ENCODE measurements around the gene BCL11A. TPM values are rescaled to one million over a fixed set of nuclear protein-coding genes. Genes with fewer than 3 reads are reported as not detected.

The BCL11A gene
- total and polyA plus RNA-seq, 2 experiments from 2014 or later = 3.5 to 8.9 TPM

DNA sequence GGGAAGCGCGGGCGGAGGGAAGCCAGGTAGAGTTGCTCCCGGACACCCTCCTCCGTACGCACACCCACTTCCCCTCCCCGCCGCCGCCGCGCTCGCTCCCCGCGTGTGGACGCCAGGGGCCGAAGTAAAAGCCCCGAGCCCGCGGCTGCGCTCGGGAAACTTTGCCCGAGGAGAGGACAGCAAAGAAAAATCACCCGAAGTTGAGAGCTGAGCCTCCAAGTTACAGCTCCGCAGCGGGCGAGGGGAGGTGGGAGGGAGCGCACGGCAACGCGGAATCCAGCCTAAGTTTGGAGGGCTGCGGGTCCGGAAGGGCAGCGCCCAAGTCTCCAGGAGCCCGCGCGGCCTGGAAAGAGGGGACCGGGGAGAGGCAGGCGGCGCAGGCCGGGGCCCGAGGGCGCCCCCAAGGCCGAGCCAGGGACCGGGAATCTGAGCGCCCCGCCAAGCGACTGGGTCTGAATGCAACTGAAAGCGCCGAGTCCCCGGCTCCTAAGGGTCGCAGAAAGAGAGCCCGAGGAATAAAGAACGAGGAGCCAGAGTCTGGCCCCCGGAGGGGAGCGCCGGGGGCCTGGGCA, 706 bp upstream of the BCL11A start:
- Histone ChIP-seq H3K4me3 (peak overlapping the region; percentile 82), H4K20me1 (ENCODE audit: insufficient read depth) (no peaks in the 10 kb centered on the region), H3K4me1 (ENCODE audit: insufficient read depth) (peaks cover 1% of the 10 kb centered on the region; the same call in 1 of the 2 replicates), H3K27me3 (replicated peaks; ENCODE audit: insufficient read depth) (peaks cover 28% of the 10 kb centered on the region), H3K4me2 (ENCODE audit: unreplicated experiment) (peak overlapping the region; percentile 99), H3K79me2 (ENCODE audit: insufficient read depth) (no peaks in the 10 kb centered on the region; the same call in 1 of the 2 replicates), H3K9me3 (ENCODE audit: low read depth) (no peaks in the 10 kb centered on the region), H3K27ac (no peak overlapping the region), H3K9me2 (ENCODE audit: insufficient read depth) (no peaks in the 10 kb centered on the region), H3F3A (ENCODE audit: insufficient read depth) (no peaks in the 10 kb centered on the region), H3K36me3 (ENCODE audit: low read depth) (no peaks in the 10 kb centered on the region), H3K9ac (peak overlapping the region; percentile 47), H2AFZ (peak overlapping the region; percentile 98)
- WGBS, 2 experiments (ENCODE audit: low coverage in 1 of 2, low lambda C conversion rate in 2 of 2, missing lambda C conversion rate in 2 of 2) = 0 to 1% methylated on average over 42 to 56 of the region's 56 CpGs
- TF ChIP-seq EZH2phosphoT487 (IDR thresholded peaks at IDR 0.05; ENCODE audit: insufficient read depth, low read depth) (no peak), EZH2 (IDR thresholded peaks at IDR 0.05; ENCODE audit: insufficient read depth, poor library complexity, severe bottlenecking) (no peak)
- DNase-seq = peak; percentile 54
- in situ Hi-C loops (cut with MboI) = loop anchor here (25.0 kb wide), 1 partner anchor 1517 kb away; no protein-coding TSS in a partner anchor

DNA sequence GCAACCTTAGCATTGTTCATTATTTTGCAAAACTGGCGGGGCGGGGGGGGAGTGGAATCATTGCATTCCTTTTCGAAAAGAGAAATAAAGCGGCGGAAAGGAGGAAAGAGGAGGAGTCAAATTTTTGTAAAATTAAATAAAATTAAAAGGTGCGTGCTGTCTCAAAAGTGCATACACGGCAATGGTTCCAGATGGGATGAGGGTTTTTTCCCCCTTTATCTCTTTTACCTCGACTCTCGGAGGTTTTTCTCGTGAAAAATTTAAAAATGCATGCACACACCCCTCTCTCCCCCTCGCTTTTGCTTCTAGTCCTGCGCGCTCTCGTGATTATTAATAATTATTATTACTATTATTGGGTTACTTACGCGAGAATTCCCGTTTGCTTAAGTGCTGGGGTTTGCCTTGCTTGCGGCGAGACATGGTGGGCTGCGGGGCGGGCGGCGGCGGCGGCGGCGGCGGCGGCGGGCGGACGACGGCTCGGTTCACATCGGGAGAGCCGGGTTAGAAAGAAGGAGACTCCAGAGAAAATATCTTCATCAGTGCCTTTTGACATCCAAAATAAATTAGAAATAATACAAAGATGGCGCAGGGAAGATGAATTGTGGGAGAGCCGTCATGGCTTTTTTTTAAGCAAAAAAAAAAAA, 481 bp downstream of the BCL11A start:
- no peaks in the 10 kb centered on the region for H3K9me3 ChIP-seq (ENCODE audit: low read depth)
- H3K4me1 ChIP-seq (ENCODE audit: insufficient read depth) = peaks cover 8% of the 10 kb centered on the region; the same call in 1 of the 2 replicates
- H3K36me3 ChIP-seq (ENCODE audit: low read depth) = no peaks in the 10 kb centered on the region
- no peaks in the 10 kb centered on the region for H4K20me1 ChIP-seq (ENCODE audit: insufficient read depth)
- no peaks in the 10 kb centered on the region for H3F3A ChIP-seq (ENCODE audit: insufficient read depth)
- DNase-seq = peak; percentile 42
- peak overlapping the region; percentile 99 for H3K4me2 ChIP-seq (ENCODE audit: unreplicated experiment)
- peak overlapping the region; percentile 23; the same call in 1 of the 2 replicates for H3K27ac ChIP-seq
- peak overlapping the region; percentile 98 for H2AFZ ChIP-seq
- peaks cover 25% of the 10 kb centered on the region for H3K27me3 ChIP-seq (replicated peaks; ENCODE audit: insufficient read depth)
- in situ Hi-C loops (cut with MboI) = loop anchor here (25.0 kb wide), 1 partner anchor 1516 kb away; no protein-coding TSS in a partner anchor
- WGBS, 2 experiments (ENCODE audit: low coverage in 1 of 2, low lambda C conversion rate in 2 of 2, missing lambda C conversion rate in 2 of 2) = 2% methylated on average over 38 of the region's 38 CpGs
- H3K79me2 ChIP-seq (ENCODE audit: insufficient read depth) = peaks cover 11% of the 10 kb centered on the region
- TF ChIP-seq EZH2 (IDR thresholded peaks at IDR 0.05; ENCODE audit: insufficient read depth, poor library complexity, severe bottlenecking) (no peak), EZH2phosphoT487 (IDR thresholded peaks at IDR 0.05; ENCODE audit: insufficient read depth, low read depth) (no peak)
- peak overlapping the region; percentile 82 for H3K4me3 ChIP-seq
- no peaks in the 10 kb centered on the region for H3K9me2 ChIP-seq (ENCODE audit: insufficient read depth)
- H3K9ac ChIP-seq = peak overlapping the region; percentile 79

DNA sequence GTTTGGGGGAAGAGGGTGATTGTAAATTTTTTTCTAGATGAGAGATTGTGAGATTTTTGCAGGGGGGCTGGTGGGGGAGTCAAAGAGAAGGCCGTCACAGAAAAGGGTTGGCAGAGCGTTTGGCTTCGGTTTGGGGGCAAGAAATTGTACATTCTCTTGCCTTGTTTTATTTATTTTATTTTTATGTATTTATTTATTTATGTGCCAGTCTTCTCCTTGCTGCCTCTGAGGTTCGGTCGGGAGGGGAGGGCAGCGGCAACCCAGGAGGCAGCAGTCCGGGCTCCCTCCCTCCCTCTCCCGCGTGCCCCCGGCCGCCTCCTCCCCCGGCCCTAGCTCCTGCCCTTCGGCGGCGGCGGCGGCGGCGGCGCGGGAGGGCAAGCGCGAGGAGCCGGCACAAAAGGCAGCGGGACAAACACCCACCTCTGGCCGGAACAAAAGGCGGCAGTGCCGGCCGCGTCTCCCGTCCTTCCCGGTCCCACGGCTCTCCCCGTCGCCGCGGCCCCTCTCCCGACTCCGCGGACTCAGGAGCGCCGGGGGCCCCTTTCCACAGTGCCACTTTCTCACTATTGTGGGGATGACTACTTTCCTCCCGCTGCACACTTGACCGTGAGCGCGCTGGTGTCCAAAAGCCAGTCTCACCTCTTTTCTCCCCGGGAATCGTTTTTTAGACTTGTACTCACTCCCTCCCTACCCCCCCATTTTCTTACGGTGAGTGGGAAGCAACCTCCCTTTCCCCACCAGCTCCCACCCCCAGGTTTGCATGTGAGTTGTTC, 1.2 kb downstream of the BCL11A start:
- WGBS, 2 experiments (ENCODE audit: low coverage in 1 of 2, low lambda C conversion rate in 2 of 2, missing lambda C conversion rate in 2 of 2) = 2% methylated on average over 29 to 47 of the region's 49 CpGs

More for the DNA sequence above, 1.2 kb downstream of the BCL11A start:
- Histone ChIP-seq H3K4me2 (ENCODE audit: unreplicated experiment) (peak overlapping the region; percentile 99), H3K9me2 (ENCODE audit: insufficient read depth) (no peaks in the 10 kb centered on the region), H3K27ac (no peak overlapping the region), H3K4me1 (ENCODE audit: insufficient read depth) (peaks cover 8% of the 10 kb centered on the region; the same call in 1 of the 2 replicates), H3K4me3 (peak overlapping the region; percentile 82), H3K9ac (peak overlapping the region; percentile 79), H3K36me3 (ENCODE audit: low read depth) (no peaks in the 10 kb centered on the region), H3K79me2 (ENCODE audit: insufficient read depth) (peaks cover 18% of the 10 kb centered on the region), H3K9me3 (ENCODE audit: low read depth) (no peaks in the 10 kb centered on the region), H3F3A (ENCODE audit: insufficient read depth) (no peaks in the 10 kb centered on the region), H4K20me1 (ENCODE audit: insufficient read depth) (no peaks in the 10 kb centered on the region), H2AFZ (peak overlapping the region; percentile 98), H3K27me3 (replicated peaks; ENCODE audit: insufficient read depth) (peaks cover 18% of the 10 kb centered on the region)
- TF ChIP-seq EZH2phosphoT487 (IDR thresholded peaks at IDR 0.05; ENCODE audit: insufficient read depth, low read depth) (no peak), EZH2 (IDR thresholded peaks at IDR 0.05; ENCODE audit: insufficient read depth, poor library complexity, severe bottlenecking) (no peak)
- peak; percentile 62 for DNase-seq
- in situ Hi-C loops (cut with MboI) = loop anchor here (25.0 kb wide), 1 partner anchor 1515 kb away; no protein-coding TSS in a partner anchor

Data from GM23248 (cell line).